Measurements from ENCODE around the gene IFNAR1. TPM values are rescaled to one million over a fixed set of nuclear protein-coding genes. Genes with fewer than 3 reads are reported as not detected.
A peak's percentile ranks its signal among the peaks of the same experiment; 100 is the strongest.
"Not testable (repeated sequence)": the region's sequence is repeated elsewhere in the genome, so short reads cannot be mapped to it uniquely, and the experiment has no call there.

Gene IFNAR1
- total RNA-seq, 1 donor from 2014 or later: 64.5 TPM

DNA sequence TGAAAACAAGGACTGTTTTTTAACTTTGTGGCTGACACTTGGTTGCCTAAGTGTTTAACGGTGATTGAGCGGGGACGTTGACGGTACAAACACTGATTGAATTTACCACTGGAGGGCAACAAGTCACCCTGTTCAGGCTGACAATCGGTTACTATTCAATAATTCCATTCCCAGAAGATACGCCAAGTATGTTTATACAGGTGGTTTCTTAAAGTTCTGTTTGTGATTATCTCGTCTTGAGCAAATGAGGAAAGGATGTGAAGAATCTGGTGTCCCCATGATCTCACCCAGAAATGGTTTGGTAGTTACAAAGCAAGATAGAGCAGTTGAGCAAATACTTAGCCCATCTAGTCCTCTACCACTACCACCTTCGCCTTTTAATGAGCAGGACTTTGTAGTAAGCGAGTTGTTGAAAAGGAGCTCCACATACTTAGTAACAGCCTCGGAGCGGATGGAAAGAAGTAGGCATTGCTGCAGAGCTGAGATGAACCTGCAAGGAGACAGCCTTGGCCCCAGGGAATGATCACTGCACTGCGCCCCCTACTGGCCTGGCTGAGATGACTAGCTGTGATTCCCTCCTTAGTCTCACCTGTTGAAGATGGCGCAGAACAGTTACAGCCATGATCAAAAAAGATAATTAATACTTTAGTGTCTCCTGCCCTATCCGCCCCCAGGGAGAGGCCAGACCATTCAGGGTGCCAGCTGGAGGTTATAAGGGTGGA lies 36.3 kb downstream of the IFNAR1 start:
- peak; percentile 92 to 93 for ATAC-seq
- intact Hi-C loops (cut with DNase I): no loop called here

GRCh38 chr21:33362044-33362555 lies 37.3 kb downstream of the IFNAR1 start:
- Histone ChIP-seq H3K9me3 (peaks cover 5% of the 10 kb centered on the region), H3K27ac (peak overlapping the region; percentile 74), H3K4me1 (peaks cover 29% of the 10 kb centered on the region), H3K4me3 (peak overlapping the region; percentile 43), H3K36me3 (peaks cover 11% of the 10 kb centered on the region), H3K27me3 (ENCODE audit: low read depth) (no peaks in the 10 kb centered on the region)
- TF ChIP-seq, protein P1, sequence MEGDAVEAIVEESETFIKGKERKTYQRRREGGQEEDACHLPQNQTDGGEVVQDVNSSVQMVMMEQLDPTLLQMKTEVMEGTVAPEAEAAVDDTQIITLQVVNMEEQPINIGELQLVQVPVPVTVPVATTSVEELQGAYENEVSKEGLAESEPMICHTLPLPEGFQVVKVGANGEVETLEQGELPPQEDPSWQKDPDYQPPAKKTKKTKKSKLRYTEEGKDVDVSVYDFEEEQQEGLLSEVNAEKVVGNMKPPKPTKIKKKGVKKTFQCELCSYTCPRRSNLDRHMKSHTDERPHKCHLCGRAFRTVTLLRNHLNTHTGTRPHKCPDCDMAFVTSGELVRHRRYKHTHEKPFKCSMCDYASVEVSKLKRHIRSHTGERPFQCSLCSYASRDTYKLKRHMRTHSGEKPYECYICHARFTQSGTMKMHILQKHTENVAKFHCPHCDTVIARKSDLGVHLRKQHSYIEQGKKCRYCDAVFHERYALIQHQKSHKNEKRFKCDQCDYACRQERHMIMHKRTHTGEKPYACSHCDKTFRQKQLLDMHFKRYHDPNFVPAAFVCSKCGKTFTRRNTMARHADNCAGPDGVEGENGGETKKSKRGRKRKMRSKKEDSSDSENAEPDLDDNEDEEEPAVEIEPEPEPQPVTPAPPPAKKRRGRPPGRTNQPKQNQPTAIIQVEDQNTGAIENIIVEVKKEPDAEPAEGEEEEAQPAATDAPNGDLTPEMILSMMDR (IDR thresholded peaks at IDR 0.05): no peak
- peak; percentile 46 to 63 for ATAC-seq
- no peak for DNase-seq
- intact Hi-C loops (cut with DNase I): no loop called here

More for the DNA sequence above, 36.3 kb downstream of the IFNAR1 start:
- peak; percentile 81 for DNase-seq
- H3K4me1 ChIP-seq: peaks cover 29% of the 10 kb centered on the region
- peak overlapping the region; percentile 74 for H3K27ac ChIP-seq
- H3K9me3 ChIP-seq: no peaks in the 10 kb centered on the region
- H3K4me3 ChIP-seq: peak overlapping the region; percentile 43
- TF ChIP-seq, protein P1 (IDR thresholded peaks at IDR 0.05): peak; percentile 74
- H3K27me3 ChIP-seq (ENCODE audit: low read depth): no peaks in the 10 kb centered on the region
- peaks cover 22% of the 10 kb centered on the region for H3K36me3 ChIP-seq

DNA sequence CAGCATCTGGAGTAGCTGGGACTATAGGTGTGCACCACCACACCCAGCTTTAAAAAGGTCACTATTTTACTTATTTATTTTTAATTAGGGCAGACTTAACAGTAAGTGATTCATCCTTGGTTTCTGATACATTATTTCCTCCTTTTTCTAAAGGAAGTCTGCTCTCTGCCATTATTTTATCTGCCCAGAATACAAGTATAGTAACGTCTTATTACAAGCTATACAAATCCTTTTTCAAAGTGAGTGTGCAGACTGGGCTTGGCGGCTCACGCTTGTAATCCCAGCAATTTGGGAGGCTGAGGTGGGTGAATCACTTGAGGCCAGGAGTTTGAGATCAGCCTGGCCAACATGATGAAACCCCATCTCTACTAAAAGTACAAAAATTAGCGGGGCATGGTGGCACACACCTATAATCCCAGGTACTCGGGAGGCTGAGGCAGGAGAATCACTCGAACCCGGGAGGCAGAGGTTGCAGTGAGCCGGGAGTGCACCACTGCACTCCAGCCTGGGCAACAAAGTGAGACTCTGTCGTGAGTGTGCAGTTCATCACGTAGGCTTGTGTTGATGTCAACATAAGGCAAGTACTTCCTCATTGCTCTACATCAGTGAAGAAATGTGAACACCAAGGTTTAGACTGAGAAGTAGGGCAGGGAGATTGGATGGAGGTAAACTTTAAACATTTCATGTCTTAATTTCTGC lies 39.3 kb downstream of the IFNAR1 start:
- H3K36me3 ChIP-seq; DNase-seq; H3K4me3 ChIP-seq; H3K27me3 ChIP-seq (ENCODE audit: low read depth); intact Hi-C loops (cut with DNase I): not testable (repeated sequence)
- Histone ChIP-seq H3K4me1 (peaks cover 29% of the 10 kb centered on the region), H3K9me3 (peaks cover 20% of the 10 kb centered on the region), H3K27ac (peak overlapping the region; percentile 64)
- ATAC-seq: peak in 1 of 2 donors; percentile 66

GRCh38 chr21:33364830-33365229 lies 40.1 kb downstream of the IFNAR1 start:
- peaks cover 28% of the 10 kb centered on the region for H3K4me1 ChIP-seq
- no peak overlapping the region for H3K27ac ChIP-seq

GRCh38 chr21:33367309-33367973 lies 42.7 kb downstream of the IFNAR1 start:
- peaks cover 1% of the 10 kb centered on the region for H3K4me1 ChIP-seq
- ATAC-seq (no peak), DNase-seq (no peak)
- peaks cover 20% of the 10 kb centered on the region for H3K9me3 ChIP-seq
- intact Hi-C loops (cut with DNase I): no loop called here
- no peaks in the 10 kb centered on the region for H3K27me3 ChIP-seq (ENCODE audit: low read depth)
- H3K36me3 ChIP-seq: no peaks in the 10 kb centered on the region
- no peak overlapping the region for H3K27ac ChIP-seq
- TF ChIP-seq, protein P1 (IDR thresholded peaks at IDR 0.05): no peak
- no peak overlapping the region for H3K4me3 ChIP-seq

More at GRCh38 chr21:33364830-33365229, 40.1 kb downstream of the IFNAR1 start:
- no peaks in the 10 kb centered on the region for H3K27me3 ChIP-seq (ENCODE audit: low read depth)
- peaks cover 20% of the 10 kb centered on the region for H3K9me3 ChIP-seq
- intact Hi-C loops (cut with DNase I): no loop called here
- ATAC-seq (no peak), DNase-seq (no peak)
- H3K36me3 ChIP-seq: no peaks in the 10 kb centered on the region
- no peak overlapping the region for H3K4me3 ChIP-seq
- TF ChIP-seq, protein P1 (IDR thresholded peaks at IDR 0.05): no peak

All from lower lobe of right lung (tissue), 2 donors.